Eye (tissue), 1 donor: ENCODE data around the gene MRPL45.

Source experiments
- DNase-seq: peaks from one replicate; pipeline ENCODE4 v3.0.0-alpha.2; 2015

The MRPL45 gene

DNA sequence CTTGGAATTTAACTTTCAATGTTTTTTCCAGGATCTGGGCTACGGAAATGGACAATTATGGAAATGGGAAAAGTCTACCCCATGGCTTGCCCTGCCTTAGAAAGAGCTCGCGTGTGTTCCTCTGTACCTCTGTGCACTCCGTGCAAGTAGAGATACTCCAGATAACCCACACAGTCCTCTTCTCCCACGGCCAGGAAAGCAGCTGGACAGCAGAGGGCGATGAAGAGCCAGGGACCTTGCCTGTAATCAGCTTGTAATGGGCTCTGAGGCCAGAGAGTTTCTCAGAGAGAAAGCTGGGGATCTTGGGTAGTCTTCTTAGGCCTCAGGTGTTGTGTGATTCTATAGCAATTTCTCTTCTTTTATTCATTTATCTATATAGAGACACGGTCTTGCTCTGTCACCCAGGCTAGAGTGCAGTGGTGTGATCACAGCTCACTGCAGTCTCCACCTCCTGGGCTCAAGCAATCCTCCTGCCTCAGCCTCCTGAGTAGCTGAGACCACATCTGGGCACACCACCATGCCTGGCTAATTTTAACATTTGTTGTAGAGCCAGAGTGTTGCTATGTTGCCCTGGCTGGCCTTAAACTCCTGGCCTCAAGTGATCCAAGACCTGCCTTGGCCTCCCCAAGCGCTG is 52.2 kb downstream of the MRPL45 start:
- DNase-seq: peak; percentile 96

DNA sequence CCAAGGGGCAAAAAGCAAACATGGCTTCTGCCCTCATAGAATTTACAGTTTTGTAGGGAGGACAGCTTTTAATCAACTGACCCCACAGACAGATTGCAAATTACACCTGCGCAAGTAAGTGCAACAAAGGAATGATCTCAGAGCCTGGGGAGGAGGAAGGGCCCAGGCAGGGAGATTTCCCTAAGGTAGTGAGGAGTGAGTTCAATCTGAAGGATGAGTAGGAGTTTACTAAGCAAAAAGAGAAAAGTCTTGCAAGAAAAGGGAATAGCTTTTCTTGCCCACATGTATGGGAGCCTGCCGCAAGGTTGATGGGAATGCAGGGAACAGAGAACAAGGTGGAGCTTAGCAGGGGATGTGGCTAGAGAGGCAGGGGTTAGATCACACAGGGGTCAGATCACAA is 53.1 kb downstream of the MRPL45 start:
- DNase-seq: no peak

DNA sequence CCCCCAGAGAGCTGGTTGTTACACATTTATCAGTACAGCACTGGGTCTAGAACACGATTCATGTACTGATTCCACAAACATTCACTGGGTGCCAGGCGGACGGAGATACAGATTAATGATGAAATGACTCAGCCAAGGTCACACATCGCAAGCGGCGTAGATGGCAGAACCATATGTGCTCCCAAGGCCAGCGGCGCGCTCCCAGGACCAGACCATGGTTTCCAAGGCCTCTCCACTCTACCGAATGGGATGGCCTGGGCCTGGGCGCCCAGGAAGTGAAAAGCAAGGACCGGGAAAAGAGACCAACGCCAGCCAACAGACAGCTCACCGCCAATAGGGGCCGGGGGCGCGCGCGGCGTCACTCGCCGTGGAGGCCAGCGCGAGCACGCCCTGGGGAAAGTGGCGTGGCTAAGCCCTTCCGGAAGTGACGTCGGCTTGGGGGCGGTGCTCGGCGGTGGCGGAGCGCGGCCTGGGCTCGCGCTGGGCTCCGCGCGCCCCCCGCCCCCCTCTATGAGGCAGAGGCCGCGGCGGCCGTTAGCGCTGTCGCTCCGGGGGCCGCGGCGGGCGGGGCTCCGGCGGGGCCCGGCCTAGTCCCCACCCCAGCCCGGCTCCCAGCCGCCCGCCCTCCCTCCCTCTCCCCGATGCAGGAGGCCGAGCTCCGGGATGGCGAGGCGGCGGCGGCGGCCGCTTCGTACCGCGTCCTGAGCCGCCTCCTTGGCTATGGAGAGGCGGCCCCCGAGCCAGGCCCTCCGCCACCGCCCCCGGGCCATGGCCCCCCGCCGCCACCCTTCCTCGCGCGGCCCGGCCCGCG is 54.6 kb downstream of the MRPL45 start, which contains the start of gene SOCS7:
SOCS7 (plus strand) TSS at position 433 of the 811 bp plus-strand sequence; CDS start at position 642, 209 bp downstream.
- DNase-seq: peak; percentile 98

DNA sequence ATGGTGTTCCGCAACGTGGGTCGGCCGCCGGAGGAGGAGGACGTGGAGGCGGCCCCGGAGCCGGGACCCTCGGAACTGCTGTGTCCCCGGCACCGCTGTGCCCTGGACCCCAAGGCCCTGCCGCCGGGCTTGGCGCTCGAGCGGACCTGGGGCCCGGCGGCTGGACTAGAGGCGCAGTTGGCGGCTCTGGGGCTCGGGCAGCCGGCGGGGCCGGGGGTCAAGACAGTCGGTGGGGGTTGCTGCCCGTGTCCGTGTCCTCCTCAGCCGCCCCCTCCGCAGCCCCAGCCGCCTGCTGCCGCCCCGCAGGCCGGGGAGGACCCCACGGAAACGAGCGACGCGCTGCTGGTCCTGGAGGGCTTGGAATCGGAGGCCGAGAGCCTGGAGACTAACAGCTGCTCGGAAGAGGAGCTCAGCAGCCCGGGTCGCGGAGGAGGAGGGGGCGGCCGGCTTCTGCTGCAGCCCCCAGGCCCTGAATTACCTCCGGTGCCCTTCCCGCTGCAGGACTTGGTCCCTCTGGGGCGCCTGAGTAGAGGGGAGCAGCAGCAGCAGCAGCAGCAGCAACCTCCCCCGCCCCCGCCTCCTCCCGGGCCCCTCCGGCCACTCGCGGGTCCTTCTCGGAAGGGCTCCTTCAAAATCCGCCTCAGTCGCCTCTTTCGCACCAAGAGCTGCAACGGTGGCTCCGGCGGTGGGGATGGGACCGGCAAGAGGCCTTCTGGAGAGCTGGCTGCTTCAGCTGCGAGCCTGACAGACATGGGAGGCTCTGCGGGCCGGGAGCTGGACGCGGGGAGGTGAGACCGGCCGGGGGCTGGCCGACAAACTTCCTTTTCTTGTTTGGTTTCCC is 55.5 kb downstream of the MRPL45 start:
- DNase-seq: peak; percentile 62

DNA sequence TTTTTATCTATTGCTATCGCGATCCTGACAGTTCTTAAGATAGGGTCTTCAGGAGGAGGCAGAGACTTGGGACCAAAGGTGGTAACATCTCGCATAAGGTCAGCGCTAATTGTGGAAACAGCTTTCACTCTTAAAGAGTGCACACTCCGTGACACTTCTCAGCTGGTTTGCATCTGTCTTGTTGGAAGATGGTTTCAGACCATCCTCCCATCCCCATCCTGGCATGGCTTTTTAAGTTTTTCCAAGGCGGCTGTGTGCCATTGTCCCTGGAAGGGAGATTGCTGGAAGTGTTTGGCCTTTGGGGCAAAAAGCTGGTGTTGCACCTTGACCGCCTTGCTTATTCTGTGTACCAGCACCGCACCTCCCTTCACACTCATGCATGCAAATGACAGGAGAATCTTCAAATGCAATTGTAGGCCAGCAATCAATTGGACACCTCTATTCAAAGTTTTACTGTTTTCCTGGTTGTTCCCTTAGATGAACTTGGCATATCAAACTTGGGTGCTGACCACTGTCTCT is 56.2 kb downstream of the MRPL45 start:
- no peak for DNase-seq

DNA sequence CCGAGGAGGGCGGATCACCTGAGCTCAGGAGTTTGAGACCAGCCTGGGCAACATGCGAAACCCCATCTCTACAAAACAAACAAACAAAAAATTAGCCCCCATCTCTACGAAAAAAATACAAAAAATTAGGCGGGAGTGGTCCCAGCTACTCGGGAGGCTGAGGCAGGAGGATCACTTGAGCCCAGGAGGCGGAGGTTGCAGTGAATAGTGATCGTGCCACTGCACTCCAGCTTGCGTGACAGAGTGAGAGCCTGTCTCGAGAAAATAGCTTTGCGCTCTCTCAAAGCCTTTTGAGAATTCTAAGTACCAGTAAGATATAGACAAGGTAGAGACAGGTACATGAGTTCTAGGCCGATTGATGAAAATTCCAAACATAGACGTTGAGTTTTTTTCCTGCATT is 56.7 kb downstream of the MRPL45 start:
- DNase-seq: no peak

DNA sequence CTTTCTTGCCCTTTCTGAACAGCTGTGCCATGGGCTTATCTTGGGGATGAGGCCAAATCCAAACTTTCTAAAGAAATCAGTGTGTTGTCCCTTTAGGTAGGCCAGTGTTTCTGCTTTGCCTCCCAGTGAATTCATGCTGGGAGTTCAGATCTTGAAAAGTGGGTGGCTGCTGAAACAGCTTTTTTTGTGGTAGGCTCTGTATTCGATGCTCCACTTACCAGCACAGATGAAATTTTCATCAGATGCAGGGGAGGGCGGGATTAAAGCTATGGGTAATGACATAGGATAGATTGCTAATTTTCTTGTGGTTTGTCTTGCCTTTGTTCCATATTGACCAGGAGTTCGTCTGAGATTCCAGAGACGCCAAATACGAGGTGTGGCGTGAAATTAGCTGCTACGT is 57.5 kb downstream of the MRPL45 start:
- no peak for DNase-seq

DNA sequence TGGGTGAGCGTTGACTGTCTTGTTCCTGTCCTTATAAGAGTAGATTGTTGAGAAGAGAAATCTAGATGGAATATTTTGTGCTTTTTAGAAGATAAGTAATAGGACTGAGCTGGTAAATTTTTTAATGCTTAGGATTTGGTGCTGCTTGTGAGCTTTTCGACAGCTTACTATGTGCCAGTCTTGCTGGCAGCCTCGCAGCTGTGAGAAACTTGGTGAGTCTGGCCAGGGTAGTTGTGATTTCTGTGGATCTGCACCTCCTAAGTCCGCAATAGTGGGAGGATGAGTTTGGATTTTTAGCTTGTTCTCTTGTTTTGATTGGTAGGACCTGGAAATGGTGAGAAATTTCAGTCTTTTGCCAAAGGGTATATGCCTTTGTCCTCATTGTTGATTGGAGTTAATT is 58.3 kb downstream of the MRPL45 start:
- no peak for DNase-seq

DNA sequence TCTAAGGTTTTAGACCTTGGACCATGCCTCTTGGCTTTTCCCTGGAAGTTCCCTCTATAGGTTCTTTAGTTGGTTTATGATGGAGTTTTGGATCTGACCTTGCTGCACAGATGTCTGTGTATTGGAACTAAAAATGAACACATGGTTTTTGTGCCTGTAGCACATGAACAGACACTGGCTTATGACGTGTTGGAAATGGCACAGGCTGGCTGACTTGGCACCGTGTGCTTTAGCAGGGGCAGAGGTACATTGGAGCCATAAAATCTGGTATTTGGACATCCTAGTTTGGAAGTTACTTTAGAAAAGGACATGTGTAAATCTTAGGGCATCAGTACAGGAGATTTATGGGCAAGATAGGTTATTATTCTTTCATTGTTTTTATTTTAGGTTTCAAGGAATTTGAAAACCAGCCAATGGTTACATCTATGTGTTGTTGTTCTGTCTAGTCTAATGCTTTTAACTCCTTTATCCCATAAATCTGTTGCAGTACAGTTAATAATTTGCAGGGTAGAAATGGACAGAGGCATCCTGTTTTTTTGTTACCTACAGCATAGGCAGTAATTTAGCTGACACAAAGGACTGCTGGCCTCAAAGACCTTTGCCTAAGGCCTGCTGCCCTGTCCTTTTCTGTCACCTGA is 60.6 kb downstream of the MRPL45 start:
- no peak for DNase-seq

DNA sequence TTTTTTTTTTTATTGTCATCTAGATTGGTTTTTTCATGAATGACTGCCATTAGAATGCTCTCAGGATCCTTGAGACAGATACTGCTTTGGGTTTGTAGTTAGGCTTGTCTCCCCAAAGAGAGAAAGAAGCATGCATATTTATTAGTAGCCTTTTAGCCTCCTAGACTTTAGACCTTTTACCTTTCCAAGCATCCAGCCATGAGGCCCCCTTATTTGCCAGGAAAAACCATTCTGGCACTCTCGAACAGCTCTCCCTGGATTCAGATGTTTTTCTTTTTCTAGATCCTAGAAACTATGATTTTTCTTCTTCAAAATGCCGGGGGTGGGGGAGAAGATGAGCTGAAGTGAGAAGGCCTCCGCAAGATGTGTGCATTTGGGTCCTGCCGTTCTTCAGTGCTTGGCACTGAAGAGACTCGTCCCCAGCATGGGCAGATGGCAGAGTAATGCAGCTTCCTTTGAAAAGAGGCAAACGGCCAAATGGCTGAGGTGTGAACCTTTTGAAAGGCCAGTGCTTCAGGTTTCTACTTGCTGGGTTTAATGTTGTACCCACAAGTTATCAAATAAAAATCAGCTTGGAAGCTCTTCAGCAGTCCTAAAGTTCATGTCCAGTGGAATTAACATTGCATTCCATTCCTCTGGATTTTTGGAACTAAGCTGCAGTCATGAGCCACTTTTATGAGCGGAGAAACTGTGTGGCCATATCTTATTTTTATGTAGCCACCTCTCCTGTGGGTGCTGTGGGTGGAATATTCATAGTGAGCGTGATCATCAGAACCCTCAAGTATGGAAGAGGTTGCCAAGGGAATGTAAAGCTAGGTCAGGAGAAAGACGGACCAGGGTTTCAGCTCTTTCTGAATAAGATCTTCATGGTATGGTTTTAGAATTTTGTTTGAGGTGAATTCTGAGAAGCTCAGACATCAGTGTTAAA is 61.9 kb downstream of the MRPL45 start:
- DNase-seq: no peak

DNA sequence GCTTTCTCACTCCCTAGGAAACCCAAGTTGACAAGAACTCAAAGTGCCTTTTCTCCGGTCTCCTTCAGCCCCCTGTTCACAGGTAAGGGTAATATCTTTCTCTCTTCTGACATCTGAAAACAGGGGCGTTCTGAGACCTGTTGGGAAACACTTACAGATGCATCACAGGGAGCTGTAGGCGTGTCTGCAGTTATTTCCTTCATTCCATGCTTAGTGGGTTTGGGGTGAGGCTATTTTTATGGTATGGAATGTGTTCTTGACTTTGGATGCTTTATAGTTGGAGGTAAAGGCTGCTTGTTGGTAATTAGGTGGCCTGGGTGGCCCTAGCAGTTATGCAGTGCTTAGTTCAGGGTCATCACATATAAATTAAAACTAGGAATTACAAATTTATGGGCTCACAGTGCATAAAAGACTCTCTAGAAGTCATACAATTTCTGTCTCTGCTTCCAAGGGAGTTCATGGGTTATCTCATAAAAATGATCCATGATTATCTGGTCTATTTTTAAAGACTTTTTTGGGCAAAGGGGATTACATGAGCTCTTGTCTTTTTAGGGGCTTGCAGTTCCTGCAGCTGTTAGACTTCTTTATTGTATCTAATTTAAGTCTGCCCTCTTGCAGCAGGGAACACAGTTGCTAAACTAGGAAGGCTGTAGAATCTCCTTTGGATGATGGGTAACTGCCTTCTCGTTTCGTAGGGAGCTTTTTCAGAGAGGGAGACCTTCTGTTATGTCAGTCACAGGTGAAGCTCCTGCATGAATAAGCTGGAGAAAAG is 64.9 kb downstream of the MRPL45 start:
- DNase-seq: no peak

DNA sequence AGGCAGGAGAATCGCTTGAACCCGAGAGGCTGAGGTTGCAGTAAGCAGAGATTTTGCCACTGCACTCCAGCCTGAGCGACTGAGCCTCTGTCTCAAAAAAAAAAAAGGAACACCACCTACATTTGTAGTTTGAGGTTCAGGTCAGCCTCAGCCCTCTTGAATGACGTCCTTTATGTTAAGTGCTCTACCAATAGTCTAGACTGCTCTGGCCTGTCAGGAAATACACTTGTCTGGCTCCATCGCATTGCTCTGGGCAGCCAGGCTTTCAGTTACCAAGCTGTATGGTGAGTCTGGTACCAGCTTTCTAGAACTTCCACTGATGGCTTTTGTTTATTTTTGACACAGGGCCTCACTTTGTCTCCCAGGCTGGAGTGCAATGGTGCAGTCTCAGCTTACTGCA is 66.0 kb downstream of the MRPL45 start:
- no peak for DNase-seq

DNA sequence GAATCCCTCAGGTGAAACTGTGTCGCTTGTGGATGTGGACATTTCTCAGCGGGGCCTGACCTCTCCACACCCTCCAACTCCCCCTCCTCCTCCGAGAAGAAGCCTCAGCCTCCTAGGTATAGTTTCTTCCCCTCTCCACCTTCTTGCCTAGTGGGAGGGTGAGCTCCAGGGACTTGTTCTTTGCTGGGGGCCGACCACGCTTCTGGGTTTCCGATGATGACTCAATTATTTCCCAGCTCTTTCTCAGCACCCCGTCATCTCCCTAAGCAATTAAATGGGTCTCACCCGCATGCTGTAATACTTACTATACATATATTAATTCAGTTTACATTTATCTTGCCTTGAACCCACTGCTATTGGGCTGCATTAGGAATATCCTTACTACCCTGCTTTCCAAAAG is 67.8 kb downstream of the MRPL45 start:
- DNase-seq: no peak

DNA sequence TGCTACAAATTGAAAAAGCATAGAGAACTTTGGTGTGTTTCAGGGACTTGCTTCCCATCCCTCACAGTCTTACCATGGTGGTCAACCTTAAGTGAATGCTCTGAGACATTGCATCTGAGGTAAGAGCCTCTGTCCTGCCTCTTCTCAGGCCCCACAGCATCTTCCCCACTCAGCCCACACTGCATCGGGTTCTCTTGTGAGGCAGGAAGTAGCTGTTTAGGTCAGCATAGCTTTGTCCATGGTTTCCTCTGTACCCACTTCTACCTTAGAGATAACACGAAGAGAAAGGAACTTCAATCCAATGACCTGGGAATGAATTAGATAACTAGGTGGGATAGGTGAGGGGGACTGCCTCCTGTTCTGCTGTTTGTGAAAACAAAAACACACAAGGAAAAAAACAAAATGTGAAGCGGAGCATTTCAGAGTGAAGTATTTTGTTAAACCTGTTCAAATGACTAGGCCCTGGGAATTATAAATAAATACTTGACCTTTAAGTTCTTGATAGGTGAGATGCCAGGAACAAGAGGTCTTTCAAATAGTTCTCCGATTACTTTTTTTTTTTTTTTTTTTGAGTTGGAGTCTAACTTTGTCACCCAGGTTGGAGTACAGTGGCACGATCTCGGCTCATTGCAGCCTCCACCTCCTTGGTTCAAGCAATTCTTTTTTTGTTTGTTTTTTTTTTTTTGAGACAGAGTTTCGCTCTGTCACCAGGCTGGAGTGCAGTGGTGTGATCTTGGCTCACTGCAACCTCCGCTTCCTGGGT is 72.3 kb downstream of the MRPL45 start:
- no peak for DNase-seq
